LHCN-M2 (cell line): ENCODE results near the gene PERM1. TPM values are rescaled to one million over a fixed set of nuclear protein-coding genes. Genes with fewer than 3 reads are reported as not detected.
"Not testable (repeated sequence)": the region's sequence is repeated elsewhere in the genome, so short reads cannot be mapped to it uniquely, and the experiment has no call there.

Experiments
- DNase-seq: peaks from one replicate; pipeline ENCODE4 v3.0.0-alpha.2; 2012; ENCODE audit warnings: low read depth
- polyA plus RNA-seq: library from polyadenylated mRNA; unstranded; fragments of >200 nt; gene quantifications from one replicate; pipeline ENCODE4 v1.2.1, GENCODE V29; 2012; ENCODE audit warnings: missing spikeins
- total RNA-seq: library from RNA; depleted of rRNA; stranded (reverse); fragments of >200 nt; gene quantifications from 2 replicates; pipeline ENCODE4 v1.2.3, GENCODE V29; 2014; rRNA removed

PERM1 gene, protein sequence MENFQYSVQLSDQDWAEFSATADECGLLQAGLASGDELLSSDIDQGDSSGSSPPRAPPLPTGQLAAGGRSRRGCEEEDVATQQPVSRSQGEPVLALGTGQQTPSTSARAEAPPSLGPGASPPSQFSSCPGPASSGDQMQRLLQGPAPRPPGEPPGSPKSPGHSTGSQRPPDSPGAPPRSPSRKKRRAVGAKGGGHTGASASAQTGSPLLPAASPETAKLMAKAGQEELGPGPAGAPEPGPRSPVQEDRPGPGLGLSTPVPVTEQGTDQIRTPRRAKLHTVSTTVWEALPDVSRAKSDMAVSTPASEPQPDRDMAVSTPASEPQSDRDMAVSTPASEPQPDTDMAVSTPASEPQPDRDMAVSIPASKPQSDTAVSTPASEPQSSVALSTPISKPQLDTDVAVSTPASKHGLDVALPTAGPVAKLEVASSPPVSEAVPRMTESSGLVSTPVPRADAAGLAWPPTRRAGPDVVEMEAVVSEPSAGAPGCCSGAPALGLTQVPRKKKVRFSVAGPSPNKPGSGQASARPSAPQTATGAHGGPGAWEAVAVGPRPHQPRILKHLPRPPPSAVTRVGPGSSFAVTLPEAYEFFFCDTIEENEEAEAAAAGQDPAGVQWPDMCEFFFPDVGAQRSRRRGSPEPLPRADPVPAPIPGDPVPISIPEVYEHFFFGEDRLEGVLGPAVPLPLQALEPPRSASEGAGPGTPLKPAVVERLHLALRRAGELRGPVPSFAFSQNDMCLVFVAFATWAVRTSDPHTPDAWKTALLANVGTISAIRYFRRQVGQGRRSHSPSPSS
- not detected in 2 replicates for total RNA-seq
- polyA plus RNA-seq, result 0.12 TPM

- no peak for DNase-seq
Observed at GRCh38 chr1:981955-982558, at the start of gene PERM1. Gene PERM1, minus strand, starts transcription at chr1:982093. Its CDS starts 1,064 bp downstream, at chr1:981029.

GRCh38 chr1:1030867-1031658 is 49.2 kb upstream of the PERM1 start:
- DNase-seq, result not testable (repeated sequence)

GRCh38 chr1:1027791-1028190 is 45.9 kb upstream of the PERM1 start:
- no peak for DNase-seq

DNA sequence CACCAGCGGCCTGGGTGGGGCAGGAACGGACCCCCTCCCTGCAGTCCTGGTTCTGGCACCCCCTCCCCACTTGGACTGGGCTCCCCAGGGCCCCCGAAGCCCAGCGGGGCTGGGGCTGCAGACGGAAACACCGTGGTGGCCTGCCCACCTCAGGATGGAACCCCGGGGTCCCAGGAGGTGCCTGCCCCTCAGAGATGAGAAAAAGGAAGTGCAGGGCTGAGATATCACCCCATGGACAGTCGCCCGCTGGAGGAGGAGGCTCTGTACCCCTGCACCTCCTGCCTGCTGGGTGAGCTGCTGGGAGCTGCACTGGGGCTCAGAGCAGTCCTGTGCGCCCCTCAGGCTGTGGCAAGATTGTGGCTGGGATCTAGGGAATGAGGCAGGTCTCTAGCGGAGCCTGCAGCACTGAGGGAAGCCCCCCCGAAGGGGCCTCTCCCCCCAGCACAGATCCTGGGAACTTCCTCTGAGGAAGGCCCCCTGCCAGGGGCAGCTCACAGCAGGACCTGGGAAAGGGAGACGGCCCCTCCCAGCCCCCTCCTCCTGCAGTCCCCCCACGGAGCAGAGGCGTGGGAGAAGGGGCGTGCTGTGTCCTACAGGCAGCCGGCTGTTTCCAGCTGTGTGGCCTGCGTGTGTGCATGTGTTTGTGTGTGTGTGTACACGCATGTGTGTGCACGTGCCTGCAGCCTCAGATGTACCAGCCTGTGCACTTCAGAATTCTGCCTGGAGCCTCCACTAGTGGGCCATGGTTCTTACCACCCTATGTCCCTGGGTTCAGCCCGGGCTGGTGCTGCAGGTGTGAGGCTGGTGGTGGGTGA is 44.9 kb upstream of the PERM1 start:
- no peak for DNase-seq

- DNase-seq, result no peak
Observed at GRCh38 chr1:1025730-1026129, 43.8 kb upstream of the PERM1 start.

DNA sequence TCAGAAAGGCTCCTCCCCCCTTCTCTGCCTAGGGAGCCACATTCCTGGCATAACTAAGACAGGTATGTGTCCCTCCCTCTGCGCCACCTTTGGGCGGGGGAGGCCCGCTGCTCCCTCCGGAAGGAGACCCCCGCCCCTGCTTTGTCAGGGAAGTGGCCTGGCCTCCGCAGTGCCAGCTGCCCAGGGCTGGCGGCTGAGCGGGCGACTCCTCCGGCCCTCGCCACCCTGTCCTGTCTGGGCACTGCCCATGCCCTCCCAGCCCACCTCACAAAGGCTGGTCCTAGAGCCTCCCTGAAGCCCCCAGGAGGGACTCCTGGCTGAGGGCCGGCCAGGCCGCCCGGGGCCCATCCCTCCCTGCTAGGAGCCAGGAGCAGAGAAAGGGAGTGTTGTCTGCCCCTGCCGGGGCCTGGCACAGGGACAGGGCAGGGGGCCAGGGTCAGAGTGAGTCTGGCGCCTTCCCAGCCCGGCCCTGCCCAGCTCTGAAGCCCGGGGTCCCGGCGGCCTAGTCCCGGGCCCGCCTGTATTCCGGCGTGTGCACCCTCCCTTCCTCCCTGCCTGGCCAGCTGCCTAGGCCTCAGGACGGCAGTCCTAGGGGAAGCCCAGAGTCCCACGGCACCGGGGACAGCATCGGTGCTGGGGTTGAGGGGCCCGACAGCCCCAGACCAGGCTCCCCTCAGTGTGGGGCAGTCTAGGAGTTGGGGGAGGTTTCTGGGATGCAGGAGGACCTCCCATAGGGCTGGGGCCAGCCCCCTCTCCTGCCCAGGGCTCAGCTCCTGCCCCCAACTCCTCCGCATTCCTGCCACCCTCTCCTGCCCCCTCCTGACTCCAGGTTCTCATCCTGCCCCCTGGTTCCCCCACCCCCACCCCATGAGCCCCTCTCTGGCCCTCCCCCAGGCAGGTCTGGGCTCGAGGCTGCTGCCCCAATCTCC is 43.1 kb upstream of the PERM1 start:
- DNase-seq, result no peak

DNA sequence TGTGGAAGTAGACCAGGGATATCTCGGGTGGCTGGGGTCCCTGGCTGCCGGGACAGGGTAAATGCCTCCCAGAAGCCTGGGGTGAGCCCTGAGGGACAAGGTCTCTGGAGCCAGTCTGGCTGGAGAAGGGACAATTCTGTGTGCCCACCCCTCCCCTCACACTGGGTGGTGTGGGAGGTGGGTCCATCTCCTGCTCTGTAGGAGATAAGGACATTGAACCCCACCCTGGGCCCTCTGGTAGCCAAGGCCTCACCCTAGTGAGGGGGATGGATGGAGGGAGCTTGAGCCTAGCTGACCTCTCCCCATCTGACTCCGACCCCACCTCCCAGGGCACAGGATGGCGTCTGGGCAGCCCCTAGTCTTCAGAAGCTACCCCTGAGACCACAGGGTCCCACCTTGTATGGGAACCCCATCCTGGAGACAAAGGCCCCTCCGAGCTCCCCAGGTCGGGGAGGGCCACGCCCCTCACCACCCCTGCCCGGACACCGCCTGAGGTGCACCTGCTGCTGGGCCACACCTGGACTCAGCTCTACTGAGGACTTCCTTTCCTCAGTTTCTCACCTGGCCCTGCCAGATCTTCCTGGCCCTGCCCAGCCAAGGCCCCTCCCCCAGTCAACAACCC is 42.4 kb upstream of the PERM1 start:
- no peak for DNase-seq

- no peak for DNase-seq
Observed at GRCh38 chr1:1023700-1024099, 41.8 kb upstream of the PERM1 start.

DNA sequence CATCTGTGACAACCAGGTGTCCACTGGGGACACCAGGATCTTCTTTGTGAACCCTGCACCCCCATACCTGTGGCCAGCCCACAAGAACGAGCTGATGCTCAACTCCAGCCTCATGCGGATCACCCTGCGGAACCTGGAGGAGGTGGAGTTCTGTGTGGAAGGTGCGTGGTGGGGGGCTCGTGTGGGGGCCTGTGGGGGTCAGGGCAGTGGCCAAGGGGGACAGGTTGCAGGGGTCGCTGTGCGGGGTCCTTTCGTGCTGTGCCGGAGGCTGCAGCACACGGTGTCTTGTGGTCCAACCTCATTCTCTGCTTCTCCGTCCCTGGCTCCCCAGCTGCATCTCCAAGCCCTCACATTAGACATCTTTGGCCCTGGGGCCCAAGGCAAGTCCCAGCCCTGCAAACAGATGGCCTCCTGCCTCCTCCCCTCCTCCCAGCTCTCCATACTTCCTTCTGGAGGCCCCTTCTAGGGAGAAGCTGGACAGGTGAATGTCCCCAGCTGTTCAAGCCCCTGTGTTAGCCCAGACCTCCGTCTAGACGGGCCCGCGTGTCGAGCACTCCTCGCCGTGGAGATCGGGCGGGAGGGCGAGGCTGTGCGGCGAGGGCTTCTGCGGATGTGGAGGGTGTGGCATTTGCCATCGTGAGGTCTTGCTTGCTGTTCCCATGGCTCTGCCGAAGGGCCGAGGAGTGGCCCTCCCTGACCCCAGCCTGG is 40.6 kb upstream of the PERM1 start:
- DNase-seq, result no peak

- no peak for DNase-seq
Observed at GRCh38 chr1:1021920-1022259, 40.0 kb upstream of the PERM1 start.

DNA sequence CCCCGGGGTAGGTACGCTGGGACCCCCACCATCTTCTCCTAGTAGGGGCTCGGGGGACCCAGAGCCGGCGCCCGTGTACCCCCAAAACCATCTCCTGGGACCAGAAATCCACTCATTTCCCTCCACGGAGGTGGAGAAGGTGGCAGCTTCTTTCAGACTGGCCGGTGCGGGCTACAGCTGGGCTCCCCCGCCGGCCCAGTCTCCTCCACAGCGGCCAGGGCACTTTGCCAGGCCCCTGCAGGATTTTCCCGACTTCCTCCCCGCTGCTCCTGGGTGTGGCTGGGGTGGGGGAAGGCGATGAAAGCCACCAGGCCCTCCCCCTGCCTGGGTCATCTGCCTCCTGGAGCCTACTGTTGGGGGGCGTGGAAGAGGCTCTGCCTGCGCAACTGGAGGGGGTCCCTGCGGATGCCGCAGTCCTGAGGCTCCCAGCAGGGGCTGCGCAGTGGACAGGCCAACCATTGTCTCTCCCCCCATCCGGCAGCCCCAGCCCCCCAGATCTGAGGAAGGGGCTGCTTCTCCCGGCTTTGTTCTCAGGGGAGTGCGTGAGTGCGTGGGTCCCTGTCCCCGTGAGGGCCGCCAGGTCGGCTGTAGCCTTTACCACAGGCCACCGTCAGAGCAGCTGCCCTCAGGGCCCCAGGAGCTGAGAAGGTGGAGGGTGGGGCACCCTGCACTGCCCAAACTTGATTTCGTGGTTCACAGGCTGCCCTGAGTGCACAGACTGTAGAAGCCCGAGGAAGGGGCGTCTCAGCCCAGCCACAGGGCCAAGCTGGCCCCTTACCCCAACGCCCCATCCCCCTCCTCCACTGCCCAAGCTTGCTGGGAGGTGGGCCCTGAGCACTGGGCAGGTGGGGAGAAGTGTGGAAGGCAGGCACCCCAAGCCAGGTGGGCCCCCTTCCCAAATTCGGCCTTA is 39.4 kb upstream of the PERM1 start:
- DNase-seq, result peak; percentile 61

- no peak for DNase-seq
Observed at GRCh38 chr1:1020415-1021009, 38.6 kb upstream of the PERM1 start.

GRCh38 chr1:1020000-1020404 is 38.1 kb upstream of the PERM1 start, which contains the start of gene AGRN:
Gene AGRN, plus strand, starts transcription at chr1:1020120. Its CDS starts 53 bp downstream, at chr1:1020173.
- no peak for DNase-seq

DNA sequence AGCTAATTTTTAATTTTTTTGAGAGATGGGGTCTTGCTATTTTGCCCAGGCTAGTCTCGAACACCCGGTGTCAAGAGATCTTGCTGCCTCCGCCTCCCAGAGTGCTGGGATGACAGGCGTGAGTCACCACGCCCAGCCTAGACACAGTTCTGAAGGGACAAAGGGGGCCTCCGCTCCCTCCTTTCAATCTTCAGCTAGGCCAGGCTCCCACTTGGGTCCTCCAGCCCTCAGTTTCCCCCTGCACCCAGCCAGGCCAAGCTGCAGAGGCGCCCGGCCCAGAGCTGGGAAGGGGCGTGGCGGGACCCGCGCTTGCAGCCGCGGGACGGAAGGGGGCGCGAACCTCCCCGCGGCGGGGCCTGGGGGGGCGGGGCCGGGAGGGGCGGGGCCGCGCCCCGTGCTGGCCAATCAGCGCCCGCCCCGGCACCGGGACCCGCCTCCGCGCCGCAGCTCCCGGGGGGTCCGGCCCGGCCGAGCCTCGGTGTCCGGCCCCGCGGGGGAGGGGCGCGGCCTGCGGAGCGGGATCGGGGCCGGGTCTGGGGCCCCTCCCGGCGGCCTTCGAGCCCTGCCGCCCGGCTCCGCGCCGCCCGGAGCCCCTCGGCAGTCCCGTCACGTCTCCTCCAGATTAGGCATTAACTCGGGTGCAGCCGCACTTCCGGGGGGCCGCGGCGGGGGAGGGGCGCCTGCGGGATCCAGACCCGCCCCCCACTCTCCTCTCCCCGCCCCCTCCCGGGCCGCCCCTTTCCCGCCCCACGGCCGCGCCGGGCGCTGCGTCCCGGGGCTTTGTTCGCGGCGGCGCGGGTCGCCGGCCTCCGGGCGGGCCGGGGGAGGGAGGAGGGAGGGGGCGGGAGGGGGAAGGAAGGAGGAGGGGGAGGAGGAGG is 37.5 kb upstream of the PERM1 start:
- peak; percentile 71 for DNase-seq

GRCh38 chr1:1018321-1018685 is 36.4 kb upstream of the PERM1 start:
- DNase-seq, result not testable (repeated sequence)
